HG02973 (cell line): Measurements from ENCODE around the gene RBM48.
"Not testable (repeated sequence)": the region's sequence is repeated elsewhere in the genome, so short reads cannot be mapped to it uniquely, and the experiment has no call there.

Experiments
- ATAC-seq: cut with Tn5 transposase; IDR thresholded peaks from one replicate; pipeline ENCODE4 v1.9.1; 2021; ENCODE audit warnings: moderate library complexity; ENCODE audit not compliant: unreplicated experiment

The RBM48 gene

GRCh38 chr7:92543542-92543941, 14.9 kb downstream of the RBM48 start:
- ATAC-seq = not testable (repeated sequence)

- ATAC-seq = not testable (repeated sequence)
Observed at GRCh38 chr7:92545116-92545515, 16.5 kb downstream of the RBM48 start.

- ATAC-seq = no peak
Observed at GRCh38 chr7:92546856-92547497, 18.4 kb downstream of the RBM48 start.

- ATAC-seq = no peak
Observed at GRCh38 chr7:92547579-92547978, 19.0 kb downstream of the RBM48 start.

- no peak for ATAC-seq
Observed at GRCh38 chr7:92550194-92550593, 21.6 kb downstream of the RBM48 start.

GRCh38 chr7:92557249-92557648, 28.7 kb downstream of the RBM48 start:
- no peak for ATAC-seq

GRCh38 chr7:92557808-92558362, 29.3 kb downstream of the RBM48 start:
- ATAC-seq = no peak

- ATAC-seq = no peak
Observed at GRCh38 chr7:92560602-92561001, 32.0 kb downstream of the RBM48 start.

- no peak for ATAC-seq
Observed at GRCh38 chr7:92563345-92563744, 34.8 kb downstream of the RBM48 start.

- no peak for ATAC-seq
Observed at GRCh38 chr7:92567460-92567859, 38.9 kb downstream of the RBM48 start.

GRCh38 chr7:92569137-92569536, 40.5 kb downstream of the RBM48 start:
- ATAC-seq = no peak

- no peak for ATAC-seq
Observed at GRCh38 chr7:92576296-92576695, 47.7 kb downstream of the RBM48 start.

GRCh38 chr7:92582948-92583347, 54.4 kb downstream of the RBM48 start:
- no peak for ATAC-seq

GRCh38 chr7:92584953-92585352, 56.4 kb downstream of the RBM48 start:
- ATAC-seq = no peak

GRCh38 chr7:92586403-92586802, 57.8 kb downstream of the RBM48 start:
- ATAC-seq = no peak

GRCh38 chr7:92586841-92587240, 58.2 kb downstream of the RBM48 start:
- no peak for ATAC-seq
